Peyer's patch (tissue), 4 donors: ENCODE measurements around the gene MEI1.

Experiments
- POLR2A ChIP-seq, 2 donors: fragments of 450-650 bp; IDR thresholded peaks; one replicate each; pipeline ENCODE4 v1.5.1; 2017; ENCODE audit warnings: antibody characterized with exemption in 2 of 2, mild to moderate bottlenecking in 2 of 2, moderate library complexity in 2 of 2
- TF ChIP-seq, protein P1 (sequence below), 6 experiments: fragments of 450-650 bp in 4 of 6; fragments of 200-600 bp in 2 of 6; sonication (generic) in 1 of 6; IDR thresholded peaks; one replicate each; pipeline ENCODE4 v1.5.1; 2017 to 2019; ENCODE audit warnings: antibody characterized with exemption in 6 of 6, mild to moderate bottlenecking in 3 of 6, moderate library complexity in 1 of 6

DNA sequence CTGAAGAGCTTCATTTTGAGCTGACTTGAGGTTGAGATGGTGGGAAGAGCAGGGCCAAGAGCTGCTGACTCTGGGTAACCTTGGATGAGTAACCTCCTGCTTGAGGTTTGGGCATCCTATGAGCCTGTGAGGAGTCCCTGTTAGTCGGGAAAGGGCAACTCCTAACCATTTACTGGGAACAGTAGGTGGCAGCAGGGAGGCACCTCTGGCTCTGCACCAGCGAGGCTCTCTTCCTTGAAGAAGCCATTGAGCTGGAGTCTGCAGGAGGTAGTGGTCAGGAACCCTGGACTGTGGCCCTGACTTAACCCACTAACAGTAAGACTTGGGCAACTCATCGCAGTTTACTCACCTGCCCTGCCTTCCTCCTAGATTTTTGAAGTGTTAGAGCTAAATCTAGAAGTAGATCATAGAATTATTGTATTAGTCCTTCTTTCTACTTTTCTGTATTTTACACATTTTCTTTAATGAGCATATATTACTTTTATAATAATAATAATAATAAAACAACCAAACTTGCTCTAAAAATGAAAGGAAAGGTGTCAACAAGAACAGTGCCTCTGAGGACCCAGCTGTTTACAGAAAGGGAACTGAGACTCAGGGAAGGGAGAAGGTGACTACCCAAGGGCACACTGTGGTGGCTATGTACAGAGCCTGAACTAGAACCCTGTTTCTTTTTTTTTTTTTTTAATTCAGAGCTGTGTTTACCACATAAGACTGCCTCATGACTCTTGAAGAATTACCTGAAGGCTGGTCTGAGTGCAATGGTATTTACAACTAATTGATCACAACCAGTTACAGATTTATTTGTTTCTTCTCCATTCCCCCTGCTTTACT is 47.5 kb downstream of the MEI1 start:
- TF ChIP-seq, protein P1, sequence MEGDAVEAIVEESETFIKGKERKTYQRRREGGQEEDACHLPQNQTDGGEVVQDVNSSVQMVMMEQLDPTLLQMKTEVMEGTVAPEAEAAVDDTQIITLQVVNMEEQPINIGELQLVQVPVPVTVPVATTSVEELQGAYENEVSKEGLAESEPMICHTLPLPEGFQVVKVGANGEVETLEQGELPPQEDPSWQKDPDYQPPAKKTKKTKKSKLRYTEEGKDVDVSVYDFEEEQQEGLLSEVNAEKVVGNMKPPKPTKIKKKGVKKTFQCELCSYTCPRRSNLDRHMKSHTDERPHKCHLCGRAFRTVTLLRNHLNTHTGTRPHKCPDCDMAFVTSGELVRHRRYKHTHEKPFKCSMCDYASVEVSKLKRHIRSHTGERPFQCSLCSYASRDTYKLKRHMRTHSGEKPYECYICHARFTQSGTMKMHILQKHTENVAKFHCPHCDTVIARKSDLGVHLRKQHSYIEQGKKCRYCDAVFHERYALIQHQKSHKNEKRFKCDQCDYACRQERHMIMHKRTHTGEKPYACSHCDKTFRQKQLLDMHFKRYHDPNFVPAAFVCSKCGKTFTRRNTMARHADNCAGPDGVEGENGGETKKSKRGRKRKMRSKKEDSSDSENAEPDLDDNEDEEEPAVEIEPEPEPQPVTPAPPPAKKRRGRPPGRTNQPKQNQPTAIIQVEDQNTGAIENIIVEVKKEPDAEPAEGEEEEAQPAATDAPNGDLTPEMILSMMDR (IDR thresholded peaks at IDR 0.05) = peak; percentile 29 to 76 (median 70)
- TF ChIP-seq POLR2A (IDR thresholded peaks at IDR 0.05) = no peak
